ENCODE data around the gene ABCG1.

ABCG1 gene

DNA sequence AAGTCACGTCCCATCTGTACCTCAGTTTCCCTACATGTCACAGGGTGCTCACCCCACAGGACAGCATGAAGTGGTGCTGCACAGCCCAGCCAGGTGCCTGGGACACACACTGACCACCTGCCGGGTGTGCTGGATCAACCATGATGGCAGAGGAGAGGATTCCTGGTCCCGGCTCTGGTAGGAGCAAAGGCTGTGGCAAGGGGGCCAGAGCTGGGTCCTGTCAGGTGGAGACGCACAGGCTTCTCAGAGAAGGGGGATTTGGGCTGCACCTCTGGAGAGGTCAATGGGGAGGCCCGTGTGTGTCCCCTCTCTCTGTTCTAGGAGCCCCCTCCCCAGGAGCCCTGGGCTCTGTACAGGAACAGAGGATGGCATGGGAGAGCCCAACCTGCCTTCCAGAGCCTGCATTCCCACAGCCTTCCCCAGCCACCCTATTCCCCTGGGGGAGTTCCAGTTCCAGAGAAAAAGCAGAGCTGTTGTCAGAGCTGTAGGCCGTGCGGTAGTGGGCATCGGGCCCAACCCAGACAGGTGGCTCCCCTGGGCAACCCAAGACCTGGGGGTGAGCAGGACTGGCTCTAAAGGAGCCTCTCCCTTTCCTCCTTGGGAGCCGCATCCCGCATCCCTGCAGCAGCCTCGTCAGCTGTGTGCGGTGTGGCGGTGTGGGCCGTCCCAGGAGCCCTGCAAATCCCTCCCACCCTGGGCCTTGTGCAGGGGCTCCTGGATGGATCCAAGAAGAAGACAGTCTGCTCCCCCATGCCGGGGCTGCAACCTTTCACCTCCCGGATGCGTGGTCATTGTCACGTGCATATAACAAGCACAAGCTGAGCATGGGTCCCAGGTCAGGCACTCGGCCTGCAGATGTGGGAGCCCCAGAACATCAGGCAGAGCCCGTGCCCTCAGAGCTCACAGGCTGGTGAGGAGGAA, 99.1 kb downstream of the ABCG1 start:
- in situ Hi-C loops (cut with HindIII; ENCODE audit: low sequenced_read_pairs): no loop called here
- H3K4me3 ChIP-seq (ENCODE audit: low read depth, low read length): no peak overlapping the region
- no peak for TF ChIP-seq CTCF (IDR thresholded peaks at IDR 0.05; ENCODE audit: low read depth, low read length, missing control alignments)
- DNase-seq (ENCODE audit: low read depth): no peak

DNA sequence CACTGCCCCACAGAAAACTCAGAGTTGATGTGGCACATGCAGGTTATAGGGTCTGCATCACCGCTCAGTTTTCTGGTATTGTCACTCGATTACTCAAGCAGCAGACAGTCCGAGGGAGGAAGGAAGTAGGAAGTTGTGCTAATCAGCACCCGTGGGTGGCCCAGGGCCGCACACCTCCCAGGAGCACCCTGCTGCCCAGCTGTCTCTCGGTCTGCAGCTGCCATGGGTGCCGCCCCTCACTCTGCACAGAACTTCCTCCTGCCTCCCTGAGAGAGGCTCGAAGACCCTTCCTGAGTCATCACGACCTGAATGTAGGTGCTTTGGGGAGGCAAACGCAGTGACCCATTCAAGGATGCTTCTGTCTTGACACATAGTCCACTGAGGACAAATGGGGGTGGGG, 100.4 kb downstream of the ABCG1 start:
- DNase-seq (ENCODE audit: low read depth): no peak

DNA sequence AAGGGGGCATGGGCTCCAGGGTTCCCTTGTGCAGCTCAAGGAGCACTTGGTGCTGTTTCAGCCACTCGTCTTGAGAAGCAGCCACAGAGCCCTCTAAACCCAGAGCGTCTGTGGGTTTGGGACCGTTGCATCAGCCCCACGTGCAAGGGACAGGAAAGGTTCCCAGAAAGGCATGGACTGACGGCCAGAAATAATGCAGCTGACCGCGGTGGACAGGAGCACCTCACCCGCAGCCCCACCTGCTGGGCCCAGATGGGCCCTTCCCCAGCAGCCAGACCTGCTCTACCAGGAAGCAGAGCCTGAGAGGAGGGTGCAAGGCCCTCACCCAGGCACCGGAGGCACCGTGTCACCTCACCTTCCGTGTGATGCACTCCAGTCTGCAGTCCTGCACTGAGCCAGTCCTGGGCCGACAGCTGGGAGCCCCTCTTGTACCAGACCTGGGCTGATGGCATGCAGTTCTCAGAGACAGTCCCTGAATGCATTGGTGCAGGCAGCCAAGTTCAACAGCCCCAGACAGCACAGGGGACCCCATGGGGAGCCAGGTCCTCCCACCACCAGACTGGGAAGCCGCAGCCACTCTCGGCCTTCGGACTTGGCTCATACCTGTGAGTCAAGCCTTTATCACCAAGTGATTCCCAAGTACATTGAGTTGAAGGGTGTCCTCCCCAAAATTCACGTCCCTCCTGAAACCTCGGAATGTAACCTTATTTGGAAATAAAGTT, 101.1 kb downstream of the ABCG1 start:
- no peak for DNase-seq (ENCODE audit: low read depth)
- no peak overlapping the region for H3K4me3 ChIP-seq (ENCODE audit: low read depth, low read length)
- in situ Hi-C loops (cut with HindIII; ENCODE audit: low sequenced_read_pairs): no loop called here
- no peak for TF ChIP-seq CTCF (IDR thresholded peaks at IDR 0.05; ENCODE audit: low read depth, low read length, missing control alignments)

More for the DNA sequence above, 100.4 kb downstream of the ABCG1 start:
- H3K4me3 ChIP-seq (ENCODE audit: low read depth, low read length): no peak overlapping the region
- in situ Hi-C loops (cut with HindIII; ENCODE audit: low sequenced_read_pairs): no loop called here
- TF ChIP-seq CTCF (IDR thresholded peaks at IDR 0.05; ENCODE audit: low read depth, low read length, missing control alignments): no peak

GRCh38 chr21:42320791-42321190, 101.9 kb downstream of the ABCG1 start:
- in situ Hi-C loops (cut with HindIII; ENCODE audit: low sequenced_read_pairs): no loop called here
- no peak for DNase-seq (ENCODE audit: low read depth)
- no peak for TF ChIP-seq CTCF (IDR thresholded peaks at IDR 0.05; ENCODE audit: low read depth, low read length, missing control alignments)
- no peak overlapping the region for H3K4me3 ChIP-seq (ENCODE audit: low read depth, low read length)

DNA sequence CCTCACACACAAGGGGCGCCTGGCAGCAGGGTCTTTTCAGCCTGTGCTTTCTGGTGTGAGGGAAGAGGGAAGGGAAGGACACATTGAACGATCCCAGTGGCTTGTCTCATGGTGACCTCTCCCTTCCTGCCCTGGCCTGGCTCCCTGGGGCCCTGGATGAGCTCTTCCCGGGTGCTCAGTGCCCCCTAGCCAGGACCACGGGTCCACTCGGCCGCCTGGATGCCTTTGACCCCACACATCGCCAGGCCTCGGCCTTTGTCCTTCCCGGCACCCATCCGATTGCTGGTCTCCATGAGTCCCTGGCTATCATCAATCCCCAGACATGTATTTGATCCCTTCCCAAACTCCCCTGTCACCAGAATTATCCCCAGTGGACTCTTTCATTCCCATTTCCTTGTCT, 102.3 kb downstream of the ABCG1 start:
- in situ Hi-C loops (cut with HindIII; ENCODE audit: low sequenced_read_pairs): no loop called here
- no peak for DNase-seq (ENCODE audit: low read depth)
- H3K4me3 ChIP-seq (ENCODE audit: low read depth, low read length): no peak overlapping the region
- TF ChIP-seq CTCF (IDR thresholded peaks at IDR 0.05; ENCODE audit: low read depth, low read length, missing control alignments): no peak

DNA sequence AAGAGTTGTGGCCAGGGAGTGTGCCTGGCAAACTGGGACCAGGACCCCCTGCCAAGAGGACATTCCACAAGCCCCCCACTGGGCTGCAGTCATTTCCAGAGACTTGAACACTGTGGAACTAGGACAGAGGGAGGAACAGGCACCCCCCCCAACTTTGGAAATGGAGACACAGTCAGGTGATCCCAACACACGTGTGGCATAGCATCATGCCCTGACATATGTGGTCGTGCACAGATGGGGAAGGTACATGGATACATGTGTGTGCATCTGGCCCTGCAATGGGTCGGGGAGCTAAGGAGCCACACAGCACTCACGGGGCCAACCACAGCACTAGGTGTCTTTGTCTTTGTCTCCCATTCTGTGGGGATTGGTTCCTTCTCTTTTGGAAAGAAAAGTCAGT, 102.9 kb downstream of the ABCG1 start:
- H3K4me3 ChIP-seq (ENCODE audit: low read depth, low read length): no peak overlapping the region
- no peak for TF ChIP-seq CTCF (IDR thresholded peaks at IDR 0.05; ENCODE audit: low read depth, low read length, missing control alignments)
- DNase-seq (ENCODE audit: low read depth): no peak
- in situ Hi-C loops (cut with HindIII; ENCODE audit: low sequenced_read_pairs): no loop called here
